Urinary bladder (tissue), 4 donors: Measurements from ENCODE around the gene UNKL. TPM values are rescaled to one million over a fixed set of nuclear protein-coding genes. Genes with fewer than 3 reads are reported as not detected.

ENCODE experiments used
- DNase-seq: peaks from one replicate; pipeline ENCODE4 v3.0.0-alpha.2; 2015; ENCODE audit errors: extremely low spot score
- H3K27ac ChIP-seq: one replicate; pipeline ENCODE4 v1.5.1; 2013; ENCODE audit warnings: low read depth, mild to moderate bottlenecking, moderate library complexity
- H3K36me3 ChIP-seq: one replicate; pipeline ENCODE4 v1.6.1; 2013; ENCODE audit warnings: mild to moderate bottlenecking, moderate library complexity; ENCODE audit not compliant: insufficient read depth
- H3K4me1 ChIP-seq: one replicate; pipeline ENCODE4 v1.6.1; 2013; ENCODE audit warnings: mild to moderate bottlenecking, moderate library complexity; ENCODE audit not compliant: insufficient read depth
- H3K4me3 ChIP-seq: one replicate; pipeline ENCODE4 v1.5.1; 2013; ENCODE audit warnings: low read depth, low read length
- WGBS: extraction: QIAGEN DNeasy Blood & Tissue Kit; methylation state at CpG from one replicate; pipeline ENCODE4 v1.1.7; 2013; 5-methylcytosine and 5-hydroxymethylcytosine counted together
- polyA plus RNA-seq: library from polyadenylated mRNA; stranded (reverse); fragments of 200-250 nt; gene quantifications from one replicate; pipeline ENCODE4 v1.2.3, GENCODE V29; 2013
- total RNA-seq: library from RNA; depleted of rRNA; stranded (reverse); fragments of >200 nt; gene quantifications from one replicate; pipeline ENCODE4 v1.2.3, GENCODE V29; 2014
- donor health status: healthy with polysubstance abuse.
- donor health status: healthy.

UNKL gene
- total and polyA plus RNA-seq, 2 donors = 11.2 to 18.7 TPM

- Histone ChIP-seq H3K36me3 (peaks cover 9% of the 10 kb centered on the region), H3K27ac (no peak overlapping the region), H3K4me1 (no peaks in the 10 kb centered on the region), H3K4me3 (no peak overlapping the region)
- DNase-seq = no peak
- 95% methylated on average over 34 of the region's 34 CpGs for WGBS
Observed at GRCh38 chr16:1451702-1452392, 37.3 kb upstream of the UNKL start.

DNA sequence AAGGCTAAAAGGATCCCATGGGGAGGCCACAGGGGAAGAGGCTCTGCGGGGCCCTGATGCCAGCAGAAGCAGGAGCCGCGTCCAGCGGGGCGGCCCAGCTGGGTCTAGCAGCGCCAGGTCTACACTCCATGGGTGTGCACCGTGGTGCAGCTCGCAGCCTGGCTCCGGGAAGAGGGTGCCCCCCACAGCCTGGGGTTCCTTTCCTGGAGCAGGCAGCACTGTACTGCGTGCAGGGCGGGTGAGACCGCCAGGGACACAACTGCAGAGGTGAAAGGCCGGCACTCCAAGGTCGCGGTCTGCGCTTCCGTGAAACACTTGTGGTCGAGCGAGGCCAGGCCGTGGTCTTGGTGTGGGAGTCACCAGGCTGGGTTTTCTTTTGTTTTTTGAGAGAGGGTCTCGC is 36.3 kb upstream of the UNKL start:
- Histone ChIP-seq H3K4me3 (no peak overlapping the region), H3K36me3 (peaks cover 7% of the 10 kb centered on the region), H3K27ac (no peak overlapping the region), H3K4me1 (no peaks in the 10 kb centered on the region)
- WGBS = 97% methylated on average over 21 of the region's 21 CpGs
- DNase-seq = no peak

GRCh38 chr16:1450218-1450617 is 35.7 kb upstream of the UNKL start:
- 92% methylated on average over 29 of the region's 29 CpGs for WGBS
- Histone ChIP-seq H3K27ac (no peak overlapping the region), H3K4me3 (no peak overlapping the region), H3K4me1 (no peaks in the 10 kb centered on the region), H3K36me3 (peaks cover 7% of the 10 kb centered on the region)
- DNase-seq = no peak

DNA sequence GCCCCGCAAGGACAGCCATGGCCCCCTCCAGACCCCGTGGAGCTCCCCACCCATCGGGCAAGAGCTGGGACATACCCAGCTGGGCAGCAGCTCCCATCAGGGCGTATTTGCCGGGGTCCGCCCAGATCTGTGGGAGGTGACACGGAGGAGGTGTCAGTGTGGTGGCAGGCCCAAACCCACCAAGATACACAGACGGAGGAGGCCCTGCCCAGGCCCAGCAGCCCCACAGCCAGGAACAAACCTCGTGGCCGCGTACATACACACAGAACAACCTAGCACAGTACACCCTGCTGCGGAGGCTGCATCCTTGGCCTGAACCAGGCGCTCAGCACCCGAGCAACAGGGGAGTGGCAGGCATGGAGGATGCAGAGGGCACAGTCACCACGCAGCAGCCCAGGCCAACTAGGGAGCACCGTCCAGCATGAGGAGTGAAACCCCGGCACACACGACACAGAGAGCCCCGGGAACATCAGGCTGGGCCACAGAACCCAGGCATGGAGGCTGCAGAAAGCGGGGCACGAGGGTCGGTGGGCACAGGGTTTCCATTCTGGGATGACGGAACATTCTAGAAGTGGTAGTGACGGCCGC is 34.8 kb upstream of the UNKL start:
- no peaks in the 10 kb centered on the region for H3K4me1 ChIP-seq
- 95% methylated on average over 25 of the region's 25 CpGs for WGBS
- DNase-seq = no peak
- peaks cover 5% of the 10 kb centered on the region for H3K36me3 ChIP-seq
- no peak overlapping the region for H3K4me3 ChIP-seq
- no peak overlapping the region for H3K27ac ChIP-seq

DNA sequence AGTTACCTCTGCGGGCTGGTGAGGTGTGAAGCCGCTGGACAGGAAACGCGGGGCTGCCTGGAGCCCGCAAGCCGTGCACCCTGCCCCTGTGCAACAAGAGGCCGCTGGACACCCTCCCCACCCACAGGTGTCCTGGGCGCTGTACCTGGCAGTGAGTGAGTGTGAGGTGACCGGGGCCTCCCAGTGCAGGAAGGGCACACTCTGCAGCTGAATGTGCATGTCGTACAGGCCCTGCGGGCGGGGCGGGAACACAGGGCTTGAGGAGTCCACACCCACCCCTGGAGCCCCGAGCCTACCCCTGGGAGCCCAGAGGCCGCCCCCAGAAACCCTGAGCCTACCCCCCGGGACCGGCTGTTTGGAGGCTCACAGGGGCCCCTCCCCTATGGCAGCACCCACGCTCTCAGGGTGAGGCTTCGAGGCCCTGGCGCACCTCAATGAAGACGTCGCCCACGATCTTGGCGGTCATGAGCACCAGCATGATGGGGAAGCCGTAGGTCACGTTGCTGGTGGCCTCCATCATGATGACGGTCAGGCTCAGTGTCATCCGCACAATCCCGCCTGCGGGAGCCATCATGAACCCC is 34.1 kb upstream of the UNKL start:
- no peak overlapping the region for H3K4me3 ChIP-seq
- H3K4me1 ChIP-seq = no peaks in the 10 kb centered on the region
- H3K27ac ChIP-seq = no peak overlapping the region
- H3K36me3 ChIP-seq = peaks cover 5% of the 10 kb centered on the region
- DNase-seq = no peak
- 93% methylated on average over 30 of the region's 30 CpGs for WGBS

DNA sequence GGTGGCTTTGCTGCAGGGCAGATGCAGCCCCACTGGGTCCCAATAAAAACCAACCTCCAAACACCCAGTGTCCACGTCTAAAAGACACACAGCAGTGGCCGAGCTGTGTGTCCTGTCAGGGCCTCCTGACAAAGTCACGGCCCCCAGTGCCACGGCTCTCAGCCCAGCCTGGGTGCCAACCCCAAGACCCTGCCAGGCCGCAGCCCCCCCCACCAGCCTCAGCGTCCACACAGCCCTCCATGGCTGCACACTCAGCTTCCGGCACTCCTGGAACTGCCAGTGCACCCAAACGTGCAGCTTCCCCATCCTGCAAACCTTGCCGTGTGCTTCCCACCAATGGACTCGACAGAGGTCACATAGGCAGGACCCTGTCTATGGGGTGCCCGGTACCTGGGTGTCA is 33.5 kb upstream of the UNKL start:
- no peak overlapping the region for H3K27ac ChIP-seq
- no peak overlapping the region for H3K4me3 ChIP-seq
- H3K36me3 ChIP-seq = peaks cover 5% of the 10 kb centered on the region
- 93% methylated on average over 11 of the region's 11 CpGs for WGBS
- DNase-seq = no peak
- no peaks in the 10 kb centered on the region for H3K4me1 ChIP-seq

GRCh38 chr16:1446296-1447080 is 32.0 kb upstream of the UNKL start:
- Histone ChIP-seq H3K4me1 (no peaks in the 10 kb centered on the region), H3K27ac (no peak overlapping the region), H3K36me3 (peaks cover 2% of the 10 kb centered on the region), H3K4me3 (no peak overlapping the region)
- WGBS = 94% methylated on average over 41 of the region's 41 CpGs
- no peak for DNase-seq

GRCh38 chr16:1445518-1446203 is 31.2 kb upstream of the UNKL start:
- no peak overlapping the region for H3K27ac ChIP-seq
- H3K4me1 ChIP-seq = no peaks in the 10 kb centered on the region
- no peak for DNase-seq
- 87% methylated on average over 25 of the region's 25 CpGs for WGBS
- H3K36me3 ChIP-seq = peaks cover 2% of the 10 kb centered on the region
- H3K4me3 ChIP-seq = no peak overlapping the region

DNA sequence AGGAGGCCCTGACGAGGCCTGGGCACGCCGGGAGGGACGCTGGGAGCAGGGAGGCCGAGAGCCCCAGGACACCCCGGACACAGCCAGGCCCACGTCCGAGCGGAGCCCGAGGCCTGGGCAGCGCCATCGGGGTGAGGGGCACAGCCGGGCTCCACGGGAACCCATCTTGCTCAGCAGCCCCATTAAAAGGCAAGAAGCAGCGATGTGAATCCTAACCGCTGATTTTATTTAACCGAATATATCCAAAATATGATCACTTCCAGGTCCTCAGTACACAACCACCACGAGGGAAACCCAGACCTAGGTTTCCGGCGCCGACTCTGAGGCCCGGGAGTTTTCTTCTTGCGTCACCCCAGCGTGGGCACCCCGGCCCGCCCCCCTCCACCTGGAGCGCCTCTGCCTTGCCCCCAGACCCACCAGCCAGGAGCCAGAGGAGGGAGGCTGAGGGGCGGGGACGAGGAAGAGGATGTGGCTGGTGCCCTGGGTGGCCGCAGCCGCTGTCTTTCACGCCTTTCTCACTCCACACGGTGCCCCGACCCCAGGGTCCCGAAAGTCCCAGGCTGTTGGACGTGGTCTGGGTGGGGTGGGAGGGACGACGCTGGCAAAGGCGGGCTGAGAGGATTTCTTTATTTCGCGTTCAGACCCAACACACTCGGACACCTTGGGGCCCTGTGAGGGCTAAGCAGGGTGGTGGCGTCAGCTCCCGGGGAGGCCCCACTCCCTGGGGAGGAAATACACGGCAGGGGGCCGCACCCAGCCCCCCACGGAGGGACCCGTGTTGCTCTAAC is 30.4 kb upstream of the UNKL start:
- peaks cover 2% of the 10 kb centered on the region for H3K36me3 ChIP-seq
- no peaks in the 10 kb centered on the region for H3K4me1 ChIP-seq
- DNase-seq = no peak
- 86% methylated on average over 48 of the region's 48 CpGs for WGBS
- no peak overlapping the region for H3K4me3 ChIP-seq
- H3K27ac ChIP-seq = no peak overlapping the region

GRCh38 chr16:1443980-1444729 is 29.7 kb upstream of the UNKL start, which contains the start of gene CCDC154:
TSS of gene CCDC154 (minus strand) at chr16:1444556. CDS start at chr16:1444322, 234 bp downstream.
- Histone ChIP-seq H3K4me3 (no peak within 1 kb of the TSS), H3K27ac (no peak within 1 kb of the TSS), H3K4me1 (no peaks in the 10 kb centered on the region), H3K36me3 (peaks cover 2% of the 10 kb centered on the region)
- WGBS = 71% methylated on average over 27 of the region's 27 CpGs
- DNase-seq = no peak

- WGBS = 75% methylated on average over 38 of the region's 38 CpGs
- Histone ChIP-seq H3K36me3 (peaks cover under 1% of the 10 kb centered on the region), H3K27ac (no peak overlapping the region), H3K4me3 (no peak overlapping the region), H3K4me1 (no peaks in the 10 kb centered on the region)
- DNase-seq = no peak
Observed at GRCh38 chr16:1443403-1443973, 29.0 kb upstream of the UNKL start.

DNA sequence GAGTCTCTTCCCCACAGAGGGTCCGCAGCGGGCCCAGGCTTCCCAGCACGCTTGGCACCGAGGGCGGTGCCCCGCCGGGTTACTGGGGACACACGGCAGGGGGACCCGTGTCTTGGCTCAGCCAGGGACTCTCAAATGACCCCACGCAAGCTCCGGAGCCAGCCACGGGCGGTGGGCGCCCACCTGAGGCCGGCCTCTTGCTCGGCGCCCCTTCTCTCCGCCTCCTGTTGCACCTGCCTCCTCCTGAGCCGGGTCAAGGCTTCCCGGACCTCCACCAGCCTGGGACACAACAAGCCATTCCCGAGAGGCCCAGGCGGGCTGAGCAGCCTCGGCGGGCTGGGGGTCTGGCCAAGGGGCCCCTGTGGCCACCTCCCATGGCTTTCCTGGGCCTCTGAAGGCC is 28.2 kb upstream of the UNKL start:
- no peak overlapping the region for H3K27ac ChIP-seq
- WGBS = 82% methylated on average over 24 of the region's 24 CpGs
- no peaks in the 10 kb centered on the region for H3K4me1 ChIP-seq
- H3K36me3 ChIP-seq = no peaks in the 10 kb centered on the region
- no peak for DNase-seq
- H3K4me3 ChIP-seq = no peak overlapping the region
